Inflammatory macrophage treated with lipopolysaccharide for 4 hours (primary cell): ENCODE data around the gene DHFR2.
A peak's percentile ranks its signal among the peaks of the same experiment; 100 is the strongest.
"Not testable (repeated sequence)": the region's sequence is repeated elsewhere in the genome, so short reads cannot be mapped to it uniquely, and the experiment has no call there.

Experiments
- DNase-seq: peaks from one replicate; pipeline ENCODE4 v3.0.0-alpha.2; 2020

The DHFR2 gene

GRCh38 chr3:94062513-94063404 lies at the start of gene DHFR2, which contains the start of gene NSUN3:
Gene DHFR2, minus strand, starts transcription at chr3:94062916. Its CDS starts 1,405 bp downstream, at chr3:94061511.
Gene NSUN3, plus strand, starts transcription at chr3:94063061. Its CDS starts 66 bp downstream, at chr3:94063127.
- DNase-seq = peak; percentile 98

GRCh38 chr3:94110854-94111253 lies 48.1 kb upstream of the DHFR2 start:
- no peak for DNase-seq

- DNase-seq = not testable (repeated sequence)
Measured at GRCh38 chr3:94110232-94110631, 47.5 kb upstream of the DHFR2 start.

GRCh38 chr3:94106268-94106667 lies 43.6 kb upstream of the DHFR2 start:
- no peak for DNase-seq

GRCh38 chr3:94101860-94102259 lies 39.1 kb upstream of the DHFR2 start:
- peak; percentile 37 for DNase-seq

GRCh38 chr3:94099311-94099710 lies 36.6 kb upstream of the DHFR2 start:
- peak; percentile 28 for DNase-seq

- DNase-seq = peak; percentile 96
Measured at GRCh38 chr3:94098452-94098851, 35.7 kb upstream of the DHFR2 start.

- peak; percentile 36 for DNase-seq
Measured at GRCh38 chr3:94095111-94095510, 32.4 kb upstream of the DHFR2 start.

GRCh38 chr3:94093151-94093550 lies 30.4 kb upstream of the DHFR2 start:
- DNase-seq = no peak

GRCh38 chr3:94092086-94092485 lies 29.4 kb upstream of the DHFR2 start:
- DNase-seq = peak; percentile 77

GRCh38 chr3:94089126-94089525 lies 26.4 kb upstream of the DHFR2 start:
- no peak for DNase-seq

GRCh38 chr3:94083261-94083660 lies 20.5 kb upstream of the DHFR2 start:
- DNase-seq = no peak

GRCh38 chr3:94082391-94082937 lies 19.7 kb upstream of the DHFR2 start:
- no peak for DNase-seq

- no peak for DNase-seq
Measured at GRCh38 chr3:94081884-94082283, 19.2 kb upstream of the DHFR2 start.

- DNase-seq = not testable (repeated sequence)
Measured at GRCh38 chr3:94080552-94080951, 17.8 kb upstream of the DHFR2 start.

GRCh38 chr3:94076055-94076454 lies 13.3 kb upstream of the DHFR2 start:
- DNase-seq = no peak

GRCh38 chr3:94071713-94072284 lies 9.1 kb upstream of the DHFR2 start:
- DNase-seq = no peak

GRCh38 chr3:94070341-94070911 lies 7.7 kb upstream of the DHFR2 start:
- no peak for DNase-seq

- peak; percentile 48 for DNase-seq
Measured at GRCh38 chr3:94069194-94069813, 6.6 kb upstream of the DHFR2 start.

- DNase-seq = no peak
Measured at GRCh38 chr3:94066506-94067500, 4.1 kb upstream of the DHFR2 start.

- DNase-seq = peak; percentile 19
Measured at GRCh38 chr3:94065819-94066480, 3.2 kb upstream of the DHFR2 start.
